Body of pancreas (tissue), 4 donors: Measurements from ENCODE around the gene LOXL4.

Experiments used
- POLR2A ChIP-seq, 3 donors: fragments of 450-650 bp; IDR thresholded peaks; one replicate each; pipeline ENCODE4 v1.6.1; 2016; ENCODE audit warnings: antibody characterized with exemption in 3 of 3, mild to moderate bottlenecking in 2 of 3
- TF ChIP-seq, protein P1 (sequence below), 7 experiments: fragments of 450-650 bp in 4 of 7; fragments of 200-600 bp in 3 of 7; sonication (generic) in 3 of 7; IDR thresholded peaks; one replicate each; pipeline ENCODE4 v1.5.1; 2016 to 2019; ENCODE audit warnings: antibody characterized with exemption in 7 of 7

DNA sequence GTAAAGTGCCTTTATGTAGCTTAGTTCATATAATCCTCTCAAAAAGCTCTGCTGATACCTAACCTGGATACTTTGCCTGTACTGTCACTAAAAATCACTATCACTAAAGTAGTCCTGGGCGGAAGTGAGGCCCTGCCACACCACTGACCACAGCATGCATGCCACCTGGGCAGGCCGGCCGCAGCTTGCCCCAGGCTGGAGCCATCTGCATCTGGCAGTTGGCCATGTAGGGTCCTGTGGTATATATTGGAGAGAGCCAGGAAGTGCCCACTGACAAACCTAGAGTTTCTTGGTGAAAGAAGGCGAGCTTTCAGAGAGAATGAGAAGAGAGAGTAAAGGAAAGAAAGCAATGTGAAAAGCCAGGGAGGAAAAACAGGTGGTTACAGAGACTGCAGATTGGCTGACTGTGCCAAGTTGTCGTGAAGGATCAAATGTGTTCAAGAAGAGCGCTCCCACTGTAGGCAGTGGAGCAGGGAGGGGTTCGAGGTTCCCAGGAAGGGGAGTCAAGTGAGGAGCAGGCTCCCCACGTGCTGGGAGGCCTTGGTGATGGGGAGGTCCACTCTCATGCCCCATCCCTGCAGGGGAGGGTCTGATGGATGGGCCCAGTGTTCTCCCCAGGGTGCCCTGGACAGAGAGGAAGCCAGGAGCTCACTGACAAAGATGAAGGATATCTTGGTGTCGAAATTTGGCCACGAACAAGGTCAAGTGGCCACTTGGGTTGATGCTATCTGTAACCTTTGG is 13.6 kb downstream of the LOXL4 start:
- no peak for TF ChIP-seq POLR2A (IDR thresholded peaks at IDR 0.05)
- TF ChIP-seq, protein P1, sequence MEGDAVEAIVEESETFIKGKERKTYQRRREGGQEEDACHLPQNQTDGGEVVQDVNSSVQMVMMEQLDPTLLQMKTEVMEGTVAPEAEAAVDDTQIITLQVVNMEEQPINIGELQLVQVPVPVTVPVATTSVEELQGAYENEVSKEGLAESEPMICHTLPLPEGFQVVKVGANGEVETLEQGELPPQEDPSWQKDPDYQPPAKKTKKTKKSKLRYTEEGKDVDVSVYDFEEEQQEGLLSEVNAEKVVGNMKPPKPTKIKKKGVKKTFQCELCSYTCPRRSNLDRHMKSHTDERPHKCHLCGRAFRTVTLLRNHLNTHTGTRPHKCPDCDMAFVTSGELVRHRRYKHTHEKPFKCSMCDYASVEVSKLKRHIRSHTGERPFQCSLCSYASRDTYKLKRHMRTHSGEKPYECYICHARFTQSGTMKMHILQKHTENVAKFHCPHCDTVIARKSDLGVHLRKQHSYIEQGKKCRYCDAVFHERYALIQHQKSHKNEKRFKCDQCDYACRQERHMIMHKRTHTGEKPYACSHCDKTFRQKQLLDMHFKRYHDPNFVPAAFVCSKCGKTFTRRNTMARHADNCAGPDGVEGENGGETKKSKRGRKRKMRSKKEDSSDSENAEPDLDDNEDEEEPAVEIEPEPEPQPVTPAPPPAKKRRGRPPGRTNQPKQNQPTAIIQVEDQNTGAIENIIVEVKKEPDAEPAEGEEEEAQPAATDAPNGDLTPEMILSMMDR (IDR thresholded peaks at IDR 0.05): no peak
